Activated CD8-positive, alpha-beta memory T cell treated with anti-CD3 and anti-CD28 coated beads, Interleukin-2, amount 50 U/mL, for 4 hours (primary cell): Measurements from ENCODE around the gene IFNG-AS1.

Experiments used
- DNase-seq: peaks from one replicate; pipeline ENCODE4 v3.0.0-alpha.2; 2020

IFNG-AS1 gene

GRCh38 chr12:68040450-68041075 lies 51.3 kb downstream of the IFNG-AS1 start:
- DNase-seq: peak; percentile 65

DNA sequence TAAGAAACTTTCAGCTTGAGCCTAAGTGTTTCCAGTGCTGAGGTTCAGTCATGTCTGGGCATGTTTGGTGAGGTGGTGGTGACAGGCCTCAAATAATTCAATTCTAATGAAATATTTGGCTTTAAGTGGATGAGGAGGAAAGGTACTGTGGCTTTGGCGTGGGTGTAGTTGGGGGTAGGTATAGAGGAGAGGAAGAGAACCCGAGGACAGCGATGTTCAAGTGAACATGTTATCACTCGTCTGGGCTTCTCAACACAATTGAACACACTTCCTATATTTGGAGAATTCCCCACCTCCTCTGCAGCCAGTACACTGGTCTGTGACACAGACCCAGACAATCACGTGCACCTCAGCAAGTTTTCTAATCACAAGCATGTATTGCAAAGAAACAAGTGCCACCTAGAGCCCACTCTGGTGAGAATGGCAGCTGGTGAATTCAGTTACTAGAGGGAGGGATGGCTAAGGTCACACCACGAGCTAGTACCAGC lies 53.0 kb downstream of the IFNG-AS1 start:
- DNase-seq: no peak

DNA sequence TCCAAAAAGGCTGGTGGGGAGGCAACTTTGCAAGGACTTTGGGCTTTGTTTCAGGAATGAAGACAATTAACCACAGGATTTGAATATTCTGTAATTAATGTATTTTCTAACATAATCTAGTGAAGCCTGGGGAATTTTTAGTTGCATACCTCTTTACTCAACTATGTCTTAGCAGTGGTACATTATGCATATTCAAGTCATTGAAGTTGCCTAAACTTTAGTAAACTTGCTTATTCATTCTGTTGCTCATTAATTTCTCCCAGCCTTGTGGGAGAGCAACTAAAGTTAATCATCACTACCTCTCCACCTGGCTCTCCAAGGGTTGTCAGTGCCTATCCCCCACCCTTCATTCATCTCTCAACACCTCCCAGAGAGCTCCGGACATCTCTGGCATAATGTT lies 54.2 kb downstream of the IFNG-AS1 start:
- no peak for DNase-seq

GRCh38 chr12:68048648-68049297 lies 59.5 kb downstream of the IFNG-AS1 start:
- DNase-seq: no peak

DNA sequence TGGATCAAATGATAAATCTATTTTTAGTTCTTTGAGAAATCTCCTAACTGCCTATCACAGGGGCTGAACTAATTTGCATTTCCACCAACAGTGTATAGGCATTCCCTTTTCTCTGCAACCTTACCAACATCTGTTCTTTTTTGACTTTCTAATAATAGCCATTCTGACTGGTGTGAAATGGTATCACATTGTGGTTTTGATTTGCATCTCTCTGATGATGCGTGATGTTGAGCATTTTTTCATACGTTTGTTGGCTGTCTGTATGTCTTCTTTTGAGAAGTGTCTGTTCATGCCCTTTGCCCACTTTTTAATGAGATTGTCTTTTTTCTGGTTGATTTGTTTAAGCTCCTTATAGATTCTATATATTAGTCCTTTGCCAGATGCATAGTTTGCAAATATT lies 67.1 kb downstream of the IFNG-AS1 start:
- DNase-seq: no peak

GRCh38 chr12:68063900-68064590 lies 74.8 kb downstream of the IFNG-AS1 start:
- no peak for DNase-seq

DNA sequence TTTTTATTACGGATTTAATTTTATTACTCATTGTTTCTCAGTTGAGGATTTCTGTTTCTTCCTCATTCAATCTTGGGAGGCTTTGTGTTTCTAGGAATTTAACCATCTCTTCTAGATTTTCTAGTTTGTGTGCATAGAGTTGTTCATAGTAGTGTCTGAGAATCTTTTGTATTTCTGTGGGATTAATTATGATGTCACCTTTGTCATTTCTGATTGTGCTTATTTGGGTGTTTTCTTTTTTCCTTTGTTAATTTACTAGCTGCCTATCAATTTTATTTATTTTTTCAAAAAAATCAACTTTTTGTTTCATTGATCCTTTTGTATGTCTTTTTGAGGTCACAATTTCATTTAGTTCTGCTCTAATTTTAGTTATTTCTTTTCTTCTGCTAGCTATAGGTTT lies 75.9 kb downstream of the IFNG-AS1 start:
- no peak for DNase-seq

GRCh38 chr12:68065687-68066086 lies 76.4 kb downstream of the IFNG-AS1 start:
- no peak for DNase-seq

DNA sequence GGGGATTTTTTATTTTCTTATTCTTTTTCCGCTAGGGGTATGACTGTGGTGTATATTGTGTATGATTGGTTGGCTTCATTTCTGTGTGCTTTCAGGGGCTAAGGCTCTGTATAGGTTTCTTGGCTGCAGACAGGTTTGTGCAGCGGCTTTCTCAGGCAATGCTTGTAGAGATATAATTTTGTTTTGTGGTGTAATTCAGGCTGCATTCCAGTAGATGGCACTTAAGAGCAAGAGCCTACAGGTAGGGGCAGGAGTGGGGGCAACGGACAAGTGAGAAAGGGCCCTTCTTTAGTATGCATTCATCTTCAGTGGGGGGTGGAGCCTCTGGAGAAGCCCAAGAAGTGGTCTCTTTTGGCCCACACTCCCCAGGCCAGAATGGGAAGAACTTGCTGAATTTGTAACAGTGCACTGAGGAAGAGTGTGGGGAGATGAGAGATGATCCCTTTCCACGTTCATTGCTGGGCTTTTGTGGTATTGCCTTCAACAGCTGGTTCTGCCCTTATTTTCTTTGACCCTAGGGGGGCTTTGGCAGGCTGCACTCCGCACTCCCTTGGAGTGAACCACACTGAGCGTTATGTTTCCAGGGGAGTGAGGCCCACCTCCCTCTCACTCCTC lies 78.6 kb downstream of the IFNG-AS1 start:
- no peak for DNase-seq

DNA sequence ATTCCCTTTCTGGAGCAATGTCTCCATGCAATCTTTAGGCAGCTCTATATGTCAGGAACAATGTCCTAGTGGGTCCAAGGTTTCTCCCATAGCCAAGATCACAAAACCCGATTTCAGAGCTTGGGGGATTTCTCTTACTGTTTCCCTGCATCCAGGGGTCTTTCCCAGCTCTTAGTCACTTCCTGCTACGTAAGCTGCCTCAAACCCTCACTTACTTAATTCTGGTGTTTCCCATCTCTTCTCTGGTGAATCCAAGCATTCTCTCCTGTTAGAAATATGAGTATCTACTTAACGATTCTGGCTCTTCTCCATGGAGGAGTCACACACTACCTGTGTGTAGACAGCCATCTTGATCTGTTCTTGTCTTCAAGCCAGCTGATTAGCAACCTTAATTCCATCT lies 80.0 kb downstream of the IFNG-AS1 start:
- no peak for DNase-seq
